Measurements from ENCODE around the gene OR10X1.

OR10X1 gene

GRCh38 chr1:158552296-158552695 lies 27.4 kb downstream of the OR10X1 start:
- H3K27me3 Mint-ChIP-seq, result no peaks in the 10 kb centered on the region
- H3K9me3 Mint-ChIP-seq, result no peaks in the 10 kb centered on the region
- H3K4me3 Mint-ChIP-seq, result no peak overlapping the region
- no peaks in the 10 kb centered on the region for H3K36me3 Mint-ChIP-seq
- CTCF ChIA-PET, result interaction anchor here (0.6 kb wide), 1 partner anchor 55 kb away, joined by 3 read pairs; no protein-coding TSS in a partner anchor
- H3K27ac Mint-ChIP-seq, result no peak overlapping the region
- DNase-seq, result no peak
- no peaks in the 10 kb centered on the region for H3K4me1 Mint-ChIP-seq

DNA sequence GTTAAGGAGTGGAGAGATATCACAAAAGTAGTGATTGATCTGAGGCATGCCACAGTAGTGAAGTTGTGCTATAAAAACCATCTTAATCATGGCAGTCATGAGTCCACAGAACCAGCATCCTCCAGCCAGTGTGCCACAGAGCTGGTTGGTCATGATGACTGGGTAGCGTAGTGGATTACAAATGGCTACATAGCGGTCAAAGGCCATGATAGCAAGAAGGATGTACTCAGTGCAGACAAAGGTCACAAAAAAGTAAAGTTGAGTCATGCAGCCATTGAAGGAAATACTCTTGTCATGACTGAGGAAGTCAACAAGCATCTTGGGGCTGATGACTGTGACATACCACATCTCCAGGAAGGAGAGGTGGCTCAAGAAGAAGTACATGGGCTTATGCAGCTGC lies 32.2 kb downstream of the OR10X1 start:
- DNase-seq, result no peak
- CTCF ChIA-PET, result interaction anchor here (0.7 kb wide), 1 partner anchor 15 kb away, joined by 3 read pairs; no protein-coding TSS in a partner anchor
- Mint-ChIP-seq H3K36me3 (no peaks in the 10 kb centered on the region), H3K27ac (no peak overlapping the region), H3K9me3 (no peaks in the 10 kb centered on the region), H3K27me3 (no peaks in the 10 kb centered on the region), H3K4me1 (no peaks in the 10 kb centered on the region), H3K4me3 (no peak overlapping the region)

- no peak for DNase-seq
- Mint-ChIP-seq H3K4me3 (no peak overlapping the region), H3K27ac (no peak overlapping the region), H3K9me3 (no peaks in the 10 kb centered on the region), H3K4me1 (no peaks in the 10 kb centered on the region), H3K36me3 (no peaks in the 10 kb centered on the region), H3K27me3 (peaks cover 3% of the 10 kb centered on the region)
- CTCF ChIA-PET, result no interaction called here
Observed at GRCh38 chr1:158537609-158538008, 42.1 kb downstream of the OR10X1 start.

DNA sequence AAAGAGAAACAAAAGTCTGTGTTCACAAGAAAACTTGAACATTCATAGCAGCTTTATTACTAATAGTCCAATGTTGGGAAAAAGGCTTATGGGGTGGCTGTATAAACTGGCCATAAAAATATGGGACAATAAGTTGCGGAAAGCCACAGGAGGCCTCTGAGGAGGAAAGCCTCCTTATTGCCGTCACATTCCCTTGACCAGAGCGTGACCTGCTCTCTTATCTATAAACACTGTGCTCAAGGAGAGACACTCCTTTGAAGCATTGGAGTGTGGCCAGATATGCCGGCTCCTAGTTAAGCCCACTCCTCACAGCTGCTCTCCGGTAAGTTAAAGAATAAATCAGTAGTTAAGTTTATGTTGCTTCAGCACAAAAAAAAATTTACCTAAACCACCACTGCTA lies 45.2 kb downstream of the OR10X1 start:
- H3K9me3 Mint-ChIP-seq, result no peaks in the 10 kb centered on the region
- H3K27me3 Mint-ChIP-seq, result no peaks in the 10 kb centered on the region
- H3K4me1 Mint-ChIP-seq, result no peaks in the 10 kb centered on the region
- H3K36me3 Mint-ChIP-seq, result no peaks in the 10 kb centered on the region
- H3K27ac Mint-ChIP-seq, result no peak overlapping the region
- CTCF ChIA-PET, result no interaction called here
- DNase-seq, result no peak
- no peak overlapping the region for H3K4me3 Mint-ChIP-seq

Data from activated naive CD4-positive, alpha-beta T cell treated with anti-CD3 and anti-CD28 coated beads, Interleukin-2, amount 10 ng/mL, durations not matched to agents 7 days and 5 days (primary cell).